Activated CD4-positive, alpha-beta T cell treated with anti-CD3 and anti-CD28 coated beads for 24 hours (primary cell): Measurements from ENCODE around the gene MAP1B.

Experiments
- DNase-seq, 2 donors: peaks; one replicate each; pipeline ENCODE4 v3.0.0-alpha.2; 2020; ENCODE audit warnings: low read depth in 2 of 2

MAP1B gene

DNA sequence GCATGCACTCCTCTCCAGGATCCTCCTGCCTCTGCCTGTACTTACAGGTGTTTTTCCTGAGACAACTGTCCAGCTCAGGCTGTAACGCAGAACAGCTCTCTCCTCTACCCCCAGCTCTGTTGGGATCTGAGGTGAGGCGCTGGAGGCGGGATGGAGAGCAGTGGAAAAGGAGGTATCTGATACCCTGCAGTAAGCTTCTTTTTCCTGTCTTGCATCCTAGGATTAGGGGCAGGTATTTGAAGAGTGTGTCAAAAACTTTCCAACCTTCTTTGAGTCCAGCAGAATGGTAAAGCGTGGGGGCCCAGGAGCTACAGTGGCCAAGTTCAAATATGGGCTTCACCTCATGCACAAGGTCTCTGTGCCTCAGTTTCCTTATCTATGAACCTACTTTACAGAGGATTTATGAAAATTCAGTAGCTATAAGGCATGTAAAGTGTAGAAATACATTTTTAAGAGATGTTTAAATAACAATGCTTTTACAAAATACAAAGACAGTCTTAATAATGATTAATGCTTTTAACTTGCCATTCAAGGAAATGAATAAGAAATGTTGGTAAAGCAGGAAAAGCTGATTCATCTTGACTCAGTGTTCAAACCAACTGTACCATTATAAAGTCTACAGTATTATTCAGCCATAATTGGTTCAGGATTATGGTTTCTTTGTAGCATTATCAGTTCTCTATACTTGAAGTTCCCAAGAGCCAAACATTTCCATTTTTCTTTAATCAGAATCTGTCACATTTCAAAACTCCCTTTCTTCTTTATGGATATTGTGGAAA is 26.1 kb downstream of the MAP1B start:
- DNase-seq, result no peak

DNA sequence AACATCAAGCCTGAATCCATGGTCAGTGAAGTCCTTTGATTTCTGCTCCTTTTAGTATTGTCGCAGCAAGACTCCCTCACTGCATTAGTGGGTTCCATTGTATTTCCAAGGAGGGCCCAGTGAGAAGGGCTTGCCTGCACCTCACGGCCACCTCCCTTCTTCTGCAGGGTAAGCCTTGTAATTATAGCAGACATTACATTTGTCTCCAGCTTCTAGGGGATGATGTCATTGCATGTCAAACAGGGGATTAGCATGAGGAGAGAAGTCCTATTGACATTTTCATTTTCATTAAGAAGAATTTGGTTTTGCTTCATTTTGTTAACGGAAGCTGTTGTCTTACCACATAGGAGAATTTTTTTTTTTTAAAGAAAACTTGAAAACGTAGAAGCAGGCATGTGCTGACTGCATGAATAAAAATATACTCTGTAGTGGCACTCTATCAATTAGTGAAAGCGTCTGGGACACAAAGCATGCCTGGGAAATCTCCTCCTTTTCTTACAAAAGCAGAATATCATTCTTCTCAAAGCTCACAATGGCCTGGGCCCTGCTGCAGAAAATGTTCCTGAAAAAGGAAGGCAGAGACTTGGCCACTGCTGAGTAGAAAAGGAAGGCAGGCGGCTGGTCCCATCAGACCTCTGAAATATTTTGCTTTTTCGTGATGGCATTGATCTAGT is 27.1 kb downstream of the MAP1B start:
- DNase-seq, result no peak

DNA sequence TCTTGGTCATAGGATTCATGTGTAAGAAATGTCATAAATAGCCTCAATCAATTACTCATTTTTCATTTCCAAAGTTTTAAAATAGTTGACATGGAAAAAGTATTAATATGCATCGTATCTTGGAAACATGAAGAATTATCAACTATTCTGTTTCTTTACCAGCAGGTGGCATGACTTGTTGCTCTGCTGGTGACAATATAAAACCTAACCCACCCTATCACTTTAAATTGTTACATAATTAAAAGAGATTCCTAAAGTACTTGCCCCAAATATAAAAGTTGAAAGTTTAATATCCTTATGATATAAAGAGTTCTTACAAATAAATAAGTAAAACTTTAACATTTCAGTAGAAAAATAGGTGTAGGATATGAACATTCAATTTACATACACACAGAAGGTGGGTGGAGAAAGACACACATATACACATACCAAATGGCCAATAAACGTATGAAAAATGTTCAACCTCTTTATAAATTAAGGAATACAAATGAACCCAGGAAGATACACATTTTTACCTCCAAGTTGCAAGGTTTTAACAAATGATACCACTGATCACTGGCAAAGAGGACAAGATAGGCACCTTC is 30.6 kb downstream of the MAP1B start:
- no peak for DNase-seq

DNA sequence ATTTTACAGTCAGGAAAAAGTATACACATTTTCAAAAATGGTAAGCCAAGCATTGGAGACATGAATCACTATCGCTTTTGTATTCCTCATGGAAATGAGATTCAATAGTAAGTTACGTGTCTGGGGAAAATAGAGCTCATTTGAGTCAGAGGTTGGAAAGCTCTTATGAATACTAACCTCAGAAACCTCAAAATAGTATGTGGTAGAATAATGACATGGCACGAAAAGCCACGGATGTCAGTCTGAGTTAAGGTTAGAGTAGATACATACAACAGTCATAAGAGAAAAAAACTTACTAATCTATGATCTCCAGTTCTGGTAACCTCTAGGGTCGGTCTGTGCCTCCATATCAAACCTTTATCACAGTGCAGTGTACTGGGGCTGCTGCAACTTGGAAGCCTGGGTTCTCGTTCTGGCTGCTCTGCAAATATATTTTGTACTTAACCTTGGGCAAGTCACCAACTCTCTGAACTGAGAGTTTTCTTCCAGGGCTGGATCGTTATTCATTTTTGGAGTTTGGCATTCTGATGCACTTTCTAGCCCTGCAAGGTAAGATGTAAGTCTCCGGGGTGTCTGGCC is 31.8 kb downstream of the MAP1B start:
- no peak for DNase-seq

DNA sequence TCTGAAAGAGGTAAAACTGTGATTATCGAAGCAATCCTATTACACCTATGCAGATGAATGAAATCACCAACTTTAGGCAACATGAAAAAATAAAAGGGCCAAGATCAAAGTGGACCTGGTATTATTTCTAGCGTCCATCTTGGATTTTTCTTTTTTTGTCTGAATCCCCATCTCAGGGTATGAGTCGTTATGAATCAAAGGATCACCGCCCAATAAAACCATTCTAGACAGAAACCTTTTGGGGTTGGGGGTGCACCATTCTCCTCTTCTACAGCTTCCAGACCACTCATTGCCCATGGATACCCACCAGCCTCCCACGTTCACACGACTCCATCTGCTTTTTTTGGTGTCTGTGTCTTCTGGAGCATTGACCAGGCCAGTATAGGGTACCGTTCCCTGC is 33.4 kb downstream of the MAP1B start:
- no peak for DNase-seq

DNA sequence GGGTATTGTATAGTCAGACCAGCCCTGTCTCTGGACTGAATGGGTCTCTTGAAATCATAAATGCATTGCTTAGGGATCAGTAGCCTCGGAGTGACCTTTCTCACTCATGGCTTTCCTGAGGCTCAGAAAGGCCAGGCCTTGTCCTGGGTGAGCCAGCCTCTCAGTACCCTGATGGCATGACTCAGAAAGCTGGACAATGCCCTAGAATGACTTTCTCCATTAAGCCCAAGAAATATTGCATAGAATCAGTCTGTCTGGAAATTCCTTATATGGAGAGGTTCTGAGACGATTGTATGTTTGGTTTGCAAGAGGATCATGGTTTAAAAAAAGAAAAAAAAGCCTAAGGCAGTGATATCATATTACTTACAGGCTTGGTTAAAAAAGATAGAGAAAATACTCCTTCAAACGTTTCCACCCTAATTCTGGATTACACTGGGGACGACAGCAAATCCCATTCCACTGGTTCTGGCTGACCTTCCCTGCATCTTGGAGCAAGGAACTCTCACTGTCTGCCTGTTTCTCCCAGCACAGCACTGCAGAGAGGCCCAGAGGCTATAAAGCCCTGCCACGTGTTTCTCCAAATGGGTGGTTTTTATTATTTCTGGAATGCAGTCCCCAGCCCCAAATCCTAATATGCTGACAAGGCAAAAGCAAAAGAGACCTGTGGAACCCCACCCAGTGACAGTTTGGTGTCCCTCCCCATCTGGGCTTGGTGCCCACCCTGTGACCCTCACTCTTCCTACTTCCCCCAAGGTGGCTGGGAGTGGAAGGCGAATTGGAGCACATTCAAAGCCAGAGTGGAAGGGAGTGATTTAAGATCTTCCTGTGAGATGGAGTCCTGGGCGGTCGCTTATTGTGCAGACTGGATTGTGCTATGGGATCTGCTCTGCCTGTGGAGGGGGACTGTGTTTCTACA is 34.4 kb downstream of the MAP1B start:
- DNase-seq, result no peak

DNA sequence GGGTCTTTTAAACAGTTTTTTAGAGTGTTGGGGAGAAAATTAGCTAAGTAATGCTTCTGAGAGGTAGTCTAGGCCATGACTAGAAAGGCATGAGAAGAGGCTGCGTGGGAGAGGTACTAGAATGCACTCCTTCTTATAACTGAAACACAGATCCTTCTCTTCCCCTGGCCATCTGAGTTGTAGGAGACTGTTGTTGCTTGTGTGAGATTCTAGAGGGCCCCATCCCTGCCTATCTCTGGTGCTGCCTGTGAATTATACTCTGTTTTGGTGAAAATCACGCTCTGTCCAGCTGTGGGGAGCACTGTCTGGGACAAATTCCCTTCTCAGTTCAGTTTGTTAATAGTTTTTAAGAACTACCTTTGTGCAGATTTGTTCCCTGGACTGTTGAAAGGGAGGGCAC is 37.5 kb downstream of the MAP1B start:
- no peak for DNase-seq

DNA sequence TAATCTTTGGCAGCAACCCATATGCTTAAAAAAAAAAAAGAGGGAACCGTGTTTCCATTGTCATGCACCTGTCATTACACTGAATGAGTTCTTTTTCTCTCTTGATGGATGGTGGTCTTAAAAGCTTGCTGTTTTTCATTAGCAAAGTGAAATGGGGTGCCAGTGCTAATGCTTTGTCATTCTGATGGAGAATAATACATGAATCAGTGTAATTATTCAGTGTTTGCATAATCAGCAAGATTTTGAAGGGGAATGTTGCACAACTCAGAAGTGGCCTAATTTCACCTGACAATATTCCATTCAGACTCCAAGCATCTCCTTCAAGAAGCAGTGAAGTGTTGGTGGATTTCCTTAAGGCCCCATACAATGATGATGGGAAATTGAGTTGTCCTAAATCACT is 38.1 kb downstream of the MAP1B start:
- no peak for DNase-seq

DNA sequence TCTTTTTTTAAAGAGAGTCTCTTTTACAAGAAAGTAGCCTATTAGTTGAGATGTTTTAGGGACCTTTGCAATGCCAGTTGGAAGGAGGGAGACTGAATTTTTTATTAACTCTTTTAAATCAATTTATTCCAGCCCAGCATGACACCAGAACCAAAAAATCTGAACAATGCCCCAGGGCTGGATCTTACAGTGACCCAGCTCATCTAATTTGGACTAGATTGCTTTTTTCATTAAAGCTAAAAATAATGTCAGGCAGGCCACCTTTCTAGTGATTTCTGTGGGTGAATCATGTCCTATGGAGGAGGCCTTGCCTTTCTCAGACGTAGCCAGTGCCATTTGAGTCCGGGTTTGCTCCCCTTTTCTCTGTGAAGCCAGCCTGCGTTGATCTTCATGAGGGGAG is 38.8 kb downstream of the MAP1B start:
- no peak for DNase-seq

DNA sequence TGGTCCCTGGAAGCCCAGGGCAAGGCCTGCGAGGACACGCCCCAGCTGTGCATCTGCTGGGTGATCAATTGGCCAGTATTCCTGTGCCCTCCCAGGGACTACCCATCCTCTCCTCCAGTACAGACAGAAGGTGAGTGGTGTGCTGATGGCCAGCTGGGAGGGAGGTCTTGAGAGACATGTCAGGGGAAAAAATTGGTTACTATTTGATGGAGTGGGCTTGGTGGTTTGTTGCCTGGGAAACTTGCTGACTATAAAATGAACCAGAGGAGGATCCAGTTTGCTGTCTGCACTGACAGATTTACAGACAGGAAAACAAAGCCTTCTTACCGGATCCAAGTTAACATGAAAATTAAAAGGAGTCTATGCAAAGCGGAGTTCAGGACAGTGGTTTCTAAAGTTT is 40.3 kb downstream of the MAP1B start:
- no peak for DNase-seq

DNA sequence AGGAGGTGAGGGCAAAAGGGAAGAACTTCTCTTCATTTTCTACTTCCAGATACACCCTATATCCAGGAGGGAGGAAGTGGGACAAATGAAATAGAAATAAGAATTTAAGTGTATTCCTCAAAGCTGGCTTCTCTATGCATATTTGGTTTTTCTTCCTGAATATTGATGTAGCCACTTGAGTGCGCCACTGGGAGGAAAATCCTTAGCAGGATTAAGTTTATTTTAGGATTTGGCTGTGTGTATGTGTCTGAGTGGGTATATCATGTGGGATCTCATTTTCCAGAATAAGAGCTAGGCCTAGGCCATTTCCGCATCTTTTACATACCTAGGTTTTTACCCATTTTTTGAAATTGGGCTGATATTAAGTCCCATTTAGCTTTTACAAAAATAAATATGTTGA is 42.5 kb downstream of the MAP1B start:
- no peak for DNase-seq

DNA sequence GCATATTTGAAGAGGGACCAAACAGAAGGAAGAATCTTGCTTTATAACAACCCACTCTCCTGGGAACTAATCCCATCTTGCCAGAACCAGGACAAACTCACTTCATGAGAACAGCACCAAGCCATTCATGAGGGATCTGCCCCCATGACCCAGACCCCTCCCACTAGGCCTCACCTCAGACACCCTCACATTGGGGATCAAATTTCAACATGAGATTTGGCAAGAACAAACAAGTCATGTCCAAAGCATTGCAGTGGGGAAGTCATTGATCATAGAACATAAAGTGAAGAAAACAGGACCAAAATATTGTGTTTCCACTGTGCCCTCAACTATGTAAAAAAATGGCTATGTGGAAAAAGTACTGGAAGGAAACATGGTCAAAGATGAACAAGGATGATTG is 43.9 kb downstream of the MAP1B start:
- no peak for DNase-seq

DNA sequence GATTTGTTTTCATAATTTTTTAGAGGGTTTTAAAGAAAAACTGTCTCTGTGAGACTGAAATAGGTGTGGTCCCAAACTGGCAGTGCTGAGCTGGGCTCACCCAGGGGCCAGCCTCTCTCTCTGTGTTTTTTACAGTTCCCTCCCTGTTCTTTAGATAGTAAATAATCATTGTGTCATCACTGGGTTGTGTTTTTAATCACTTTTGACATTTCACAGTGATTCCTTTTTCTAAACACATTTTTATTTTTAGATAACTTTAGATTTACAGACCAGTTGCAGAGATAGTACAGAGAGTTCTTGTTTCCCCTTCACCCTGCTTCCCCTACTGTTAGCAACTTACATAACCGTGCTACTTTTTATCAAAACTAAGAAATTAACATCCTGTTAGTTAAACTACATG is 44.4 kb downstream of the MAP1B start:
- DNase-seq, result no peak

DNA sequence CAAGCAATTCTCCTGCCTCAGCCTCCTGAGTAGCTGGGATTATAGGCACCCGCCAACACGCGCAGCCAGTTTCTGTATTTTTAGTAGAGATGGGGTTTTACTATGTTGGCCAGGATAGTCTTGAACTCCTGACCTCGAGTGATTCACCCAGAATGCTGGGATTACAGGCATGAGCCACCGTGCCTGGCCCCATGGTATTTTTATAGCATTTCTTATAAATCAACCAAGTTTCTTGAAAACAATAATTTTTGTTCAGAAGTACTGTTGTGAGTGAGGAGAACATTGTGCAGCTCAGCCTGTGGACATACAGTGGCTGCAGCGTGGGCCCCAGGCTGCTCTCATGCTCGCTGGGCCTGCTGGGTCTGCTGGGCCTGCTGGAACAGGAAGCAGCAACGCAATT is 45.3 kb downstream of the MAP1B start:
- no peak for DNase-seq

DNA sequence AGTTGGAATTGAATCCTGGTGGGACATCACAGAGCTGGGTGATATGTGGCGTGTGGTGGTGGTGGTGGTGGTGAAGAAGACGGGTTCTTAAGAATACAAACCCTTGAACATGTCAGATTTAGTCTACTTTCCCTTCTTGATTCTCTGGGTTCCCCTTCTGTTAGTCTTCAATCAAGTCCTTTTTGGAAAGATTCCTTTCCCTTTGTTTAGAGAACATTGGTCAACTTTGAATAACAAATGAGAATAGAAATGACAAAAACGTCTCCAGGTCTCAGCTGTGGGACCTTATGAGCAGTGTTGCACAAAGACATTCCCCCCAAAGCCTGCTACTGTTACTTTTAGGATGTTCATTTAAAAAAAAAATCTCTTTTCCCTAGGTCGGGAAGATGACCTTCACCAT is 46.3 kb downstream of the MAP1B start:
- no peak for DNase-seq

DNA sequence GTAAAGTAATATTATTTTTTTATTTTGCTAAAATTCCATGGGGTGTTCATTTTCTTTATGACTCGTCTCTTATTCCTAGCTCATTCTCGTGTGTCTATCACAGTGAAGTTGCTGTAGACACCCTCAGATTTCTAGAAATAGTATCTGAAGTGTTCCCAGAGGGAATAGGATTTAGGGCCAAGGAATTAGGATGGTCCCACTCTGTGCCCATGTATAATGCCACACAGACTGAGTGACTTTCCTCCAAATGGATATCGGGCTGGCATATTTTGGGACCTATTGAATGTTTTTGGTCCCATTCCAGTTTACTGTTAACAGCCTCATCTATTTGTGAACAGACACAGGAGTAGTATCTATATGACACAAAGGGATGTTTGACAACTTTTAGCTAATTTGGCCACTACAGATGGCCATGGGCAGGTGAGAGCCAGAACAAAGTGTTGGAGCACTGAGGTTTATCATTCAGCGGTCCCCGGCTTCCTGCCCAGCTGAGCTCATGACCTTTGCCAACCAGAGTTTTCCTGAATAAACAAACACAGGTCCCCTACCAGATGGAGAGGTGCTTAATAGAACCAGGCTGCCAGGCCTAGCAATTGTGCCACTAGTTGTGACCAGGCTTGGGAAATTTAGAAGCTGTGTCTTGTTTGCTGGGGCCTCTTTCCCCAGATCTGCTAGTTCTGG is 46.9 kb downstream of the MAP1B start:
- DNase-seq, result no peak

DNA sequence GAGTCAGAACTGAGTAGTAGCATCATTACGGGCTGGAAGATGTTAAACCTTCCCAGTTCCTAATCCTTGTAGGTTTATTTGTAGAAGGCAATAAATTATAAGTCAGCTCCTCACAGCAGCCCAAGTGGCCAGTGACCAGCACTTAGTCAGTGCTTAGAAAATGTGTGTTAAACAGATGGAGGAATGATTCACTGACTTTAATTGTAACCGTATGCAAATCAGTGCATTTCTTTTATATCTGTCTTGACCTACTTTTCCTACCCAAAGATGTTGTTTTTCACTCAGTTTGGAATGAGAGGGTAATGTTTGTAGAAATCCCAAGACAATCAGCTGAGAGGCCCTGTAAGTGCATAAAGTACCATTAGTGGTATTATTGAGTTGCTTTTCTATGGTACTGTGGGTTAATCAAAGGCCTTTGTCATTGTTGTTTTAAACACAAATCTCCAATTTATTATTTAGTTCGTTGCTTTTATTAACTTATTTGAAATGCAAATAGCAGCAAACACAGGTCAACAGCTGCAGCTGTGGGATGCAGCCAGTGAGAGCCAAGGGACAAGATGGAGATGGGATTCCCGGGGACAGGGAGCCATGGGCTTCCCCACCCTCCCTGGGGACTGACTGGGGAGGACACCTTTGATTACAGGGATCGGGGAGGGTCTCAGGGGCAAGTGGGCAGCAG is 49.8 kb downstream of the MAP1B start:
- DNase-seq, result no peak

DNA sequence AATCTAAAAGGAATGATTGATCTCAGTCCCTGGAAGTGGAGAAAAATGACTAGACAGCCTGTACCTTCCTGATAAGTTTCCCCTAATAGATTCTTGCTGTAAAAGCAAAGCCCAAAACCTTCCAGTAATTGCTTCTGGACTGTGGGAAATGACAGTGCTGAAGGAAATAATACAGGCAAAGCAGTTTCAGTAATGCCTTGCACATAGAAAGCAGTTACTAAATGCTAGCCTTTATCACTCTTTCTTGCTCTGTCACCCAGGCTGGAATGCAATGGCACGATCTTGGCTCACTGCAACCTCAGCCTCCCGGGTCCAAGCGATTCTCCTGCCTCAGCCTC is 50.3 kb downstream of the MAP1B start:
- no peak for DNase-seq

DNA sequence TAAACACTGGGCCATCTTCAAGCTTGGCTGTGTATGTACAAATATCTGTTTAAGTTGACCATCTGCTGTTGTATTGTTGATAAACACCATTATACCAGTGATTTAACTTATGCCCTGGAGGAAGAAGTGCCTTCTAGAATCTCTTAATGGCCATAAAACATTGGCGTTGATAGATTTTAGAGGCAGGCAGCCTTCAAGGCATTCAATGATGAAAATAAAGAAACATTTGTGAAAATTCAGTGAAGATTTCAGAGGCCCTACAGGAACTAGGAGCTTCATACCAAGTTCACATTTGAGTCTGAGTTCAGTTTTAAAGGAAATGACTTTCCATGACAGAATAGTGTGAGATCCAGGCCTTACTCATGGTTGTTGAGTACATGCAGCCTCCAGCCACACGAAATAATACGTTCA is 52.2 kb downstream of the MAP1B start:
- no peak for DNase-seq

DNA sequence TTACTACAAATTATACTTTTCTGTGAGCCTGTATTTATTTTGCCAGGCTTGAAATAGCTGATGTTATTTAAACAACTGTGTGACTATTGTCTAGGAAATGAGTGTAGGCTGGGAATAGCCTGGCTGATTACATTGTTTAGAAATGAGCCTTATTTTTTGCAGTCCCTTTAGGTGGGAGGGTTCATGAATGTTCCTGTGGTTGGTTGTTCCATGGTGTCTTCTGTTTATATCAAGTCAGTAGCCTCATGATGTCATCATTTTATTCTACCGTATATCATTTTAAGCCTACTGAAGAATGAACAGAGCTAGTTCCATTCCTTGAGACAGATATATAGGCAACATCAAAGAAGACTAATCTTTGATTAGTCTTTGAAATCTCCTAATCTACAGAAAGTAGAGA is 53.1 kb downstream of the MAP1B start:
- DNase-seq, result no peak

DNA sequence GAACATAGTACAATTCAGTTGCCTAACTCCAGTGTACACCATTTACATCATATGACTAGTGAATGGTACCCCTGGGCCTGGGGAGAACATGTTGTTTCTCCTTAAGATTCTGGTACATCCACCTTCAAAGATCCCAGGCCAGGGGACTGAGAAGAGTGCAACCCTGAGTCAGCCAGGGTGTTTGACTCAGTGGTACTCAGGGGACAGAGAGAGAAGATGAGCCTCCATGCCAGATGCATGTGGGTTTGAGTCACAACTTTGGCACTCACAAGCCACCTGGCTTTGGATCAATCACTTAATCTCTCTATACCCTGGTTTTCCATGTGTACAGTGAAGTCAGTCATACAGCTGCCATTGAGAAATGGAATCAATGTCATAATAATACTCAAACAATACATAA is 53.7 kb downstream of the MAP1B start:
- DNase-seq, result no peak
